Activated CD8-positive, alpha-beta T cell treated with anti-CD3 and anti-CD28 coated beads for 36 hours (primary cell): ENCODE data around the gene NR2F1-AS1. TPM values are rescaled to one million over a fixed set of nuclear protein-coding genes. Genes with fewer than 3 reads are reported as not detected.

Experiments
- ATAC-seq: fragments of 200-7000 bp; cut with Tn5 transposase; one replicate; pipeline ENCODE4 v1.10.0; 2021; ENCODE audit warnings: mild to moderate bottlenecking, moderate library complexity
- CTCF ChIA-PET: fragments of 350-600 bp; sonication (Branson Sonifier 250); formaldehyde crosslinking; loops from one replicate; lab custom pipeline; 2021; ENCODE audit warnings: antibody characterized with exemption; lab: Charles Lee
- POLR2A ChIA-PET: fragments of 350-600 bp; sonication (Branson Sonifier 250); formaldehyde crosslinking; loops from one replicate; lab custom pipeline; 2021; ENCODE audit warnings: antibody characterized with exemption; lab: Charles Lee
- DNase-seq: peaks from one replicate; pipeline ENCODE4 v3.0.0-alpha.2; 2020
- H3K27ac Mint-ChIP-seq: one replicate; pipeline ENCODE4 v1.8.0; 2021; ENCODE audit warnings: mild to moderate bottlenecking, mixed read lengths
- H3K27me3 Mint-ChIP-seq: one replicate; pipeline ENCODE4 v1.8.0; 2021; ENCODE audit warnings: mixed read lengths
- H3K36me3 Mint-ChIP-seq: one replicate; pipeline ENCODE4 v1.8.0; 2021; ENCODE audit warnings: low read depth, mixed read lengths
- H3K4me1 Mint-ChIP-seq: one replicate; pipeline ENCODE4 v1.8.0; 2021; ENCODE audit warnings: low read depth, mixed read lengths
- H3K4me3 Mint-ChIP-seq: one replicate; pipeline ENCODE4 v1.8.0; 2021; ENCODE audit warnings: mild to moderate bottlenecking, moderate library complexity, mixed read lengths
- H3K9me3 Mint-ChIP-seq: one replicate; pipeline ENCODE4 v1.8.0; 2021; ENCODE audit warnings: mixed read lengths
- intact Hi-C: fragments of 100-400 bp; cut with micrococcal nuclease; formaldehyde crosslinking; loops from one replicate; pipeline ENCODE4 v1.10.0; 2022
- total RNA-seq, 2 experiments: library from RNA; stranded (reverse); gene quantifications; one replicate each; pipeline ENCODE4 v1.2.3, GENCODE V29; 2021
- TF ChIP-seq, protein P1 (sequence below): fragments of 200-600 bp; IDR thresholded peaks from one replicate; pipeline ENCODE4 v1.8.0; 2022; ENCODE audit warnings: antibody characterized with exemption, mild to moderate bottlenecking

The NR2F1-AS1 gene
- total RNA-seq, 2 experiments from 2014 or later, result not detected

DNA sequence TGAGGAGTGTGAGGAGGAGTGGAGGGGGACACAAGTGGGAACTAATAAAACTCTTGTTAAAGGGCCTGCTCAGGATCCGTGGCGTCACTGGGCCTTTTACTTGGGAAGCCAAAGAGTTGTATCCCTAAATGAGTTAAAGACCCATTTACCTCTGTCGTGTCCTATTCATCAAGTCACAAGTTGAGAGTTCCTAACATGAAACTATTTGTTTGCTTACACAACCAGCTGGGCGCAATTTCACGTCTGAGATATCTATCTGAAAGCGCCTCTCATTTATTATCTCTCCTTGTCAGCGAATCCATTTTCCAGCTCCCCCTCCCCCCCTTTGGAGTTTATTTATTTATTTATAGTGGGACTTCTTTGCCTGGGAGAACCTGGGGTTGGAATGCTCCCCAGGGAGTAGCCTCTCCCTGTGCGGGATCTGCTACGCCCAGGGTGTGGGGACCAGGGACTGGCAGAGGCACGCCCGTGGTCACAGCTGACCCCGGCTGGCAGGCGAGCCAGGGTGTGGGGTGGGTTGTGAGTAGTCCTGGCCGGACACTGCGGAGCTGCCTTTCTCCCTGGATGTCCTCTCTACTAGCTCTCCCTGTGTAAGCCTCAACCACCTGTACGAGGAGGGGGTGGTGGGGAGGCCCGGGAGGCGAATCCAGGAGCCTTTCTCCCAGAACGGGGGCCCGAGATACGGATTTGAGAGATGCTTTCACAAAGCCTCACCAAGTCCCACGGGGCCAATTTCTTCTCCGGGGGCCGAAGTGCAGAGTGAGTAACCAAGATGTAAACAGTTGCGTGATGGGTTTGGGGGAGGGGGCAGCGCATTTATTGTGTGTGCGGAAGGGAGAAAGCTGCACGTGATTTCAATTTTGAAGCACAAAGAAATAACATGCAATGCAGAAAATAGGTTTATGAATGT is 17.3 kb upstream of the NR2F1-AS1 start:
- CTCF ChIA-PET, result interaction anchor here (1.2 to 1.9 kb wide), 5 partner anchors 9 to 203 kb away, joined by 3 to 6 read pairs (median 4); no protein-coding TSS in a partner anchor
- Mint-ChIP-seq H3K4me1 (peaks cover 10% of the 10 kb centered on the region), H3K36me3 (peaks cover 5% of the 10 kb centered on the region), H3K27ac (no peak overlapping the region), H3K9me3 (peaks cover 4% of the 10 kb centered on the region), H3K4me3 (no peak overlapping the region), H3K27me3 (peaks cover 56% of the 10 kb centered on the region)
- ATAC-seq, result no peak
- TF ChIP-seq, protein P1, sequence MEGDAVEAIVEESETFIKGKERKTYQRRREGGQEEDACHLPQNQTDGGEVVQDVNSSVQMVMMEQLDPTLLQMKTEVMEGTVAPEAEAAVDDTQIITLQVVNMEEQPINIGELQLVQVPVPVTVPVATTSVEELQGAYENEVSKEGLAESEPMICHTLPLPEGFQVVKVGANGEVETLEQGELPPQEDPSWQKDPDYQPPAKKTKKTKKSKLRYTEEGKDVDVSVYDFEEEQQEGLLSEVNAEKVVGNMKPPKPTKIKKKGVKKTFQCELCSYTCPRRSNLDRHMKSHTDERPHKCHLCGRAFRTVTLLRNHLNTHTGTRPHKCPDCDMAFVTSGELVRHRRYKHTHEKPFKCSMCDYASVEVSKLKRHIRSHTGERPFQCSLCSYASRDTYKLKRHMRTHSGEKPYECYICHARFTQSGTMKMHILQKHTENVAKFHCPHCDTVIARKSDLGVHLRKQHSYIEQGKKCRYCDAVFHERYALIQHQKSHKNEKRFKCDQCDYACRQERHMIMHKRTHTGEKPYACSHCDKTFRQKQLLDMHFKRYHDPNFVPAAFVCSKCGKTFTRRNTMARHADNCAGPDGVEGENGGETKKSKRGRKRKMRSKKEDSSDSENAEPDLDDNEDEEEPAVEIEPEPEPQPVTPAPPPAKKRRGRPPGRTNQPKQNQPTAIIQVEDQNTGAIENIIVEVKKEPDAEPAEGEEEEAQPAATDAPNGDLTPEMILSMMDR, result no peak
- DNase-seq, result no peak
- POLR2A ChIA-PET, result no interaction called here
- intact Hi-C loops, result no loop called here

DNA sequence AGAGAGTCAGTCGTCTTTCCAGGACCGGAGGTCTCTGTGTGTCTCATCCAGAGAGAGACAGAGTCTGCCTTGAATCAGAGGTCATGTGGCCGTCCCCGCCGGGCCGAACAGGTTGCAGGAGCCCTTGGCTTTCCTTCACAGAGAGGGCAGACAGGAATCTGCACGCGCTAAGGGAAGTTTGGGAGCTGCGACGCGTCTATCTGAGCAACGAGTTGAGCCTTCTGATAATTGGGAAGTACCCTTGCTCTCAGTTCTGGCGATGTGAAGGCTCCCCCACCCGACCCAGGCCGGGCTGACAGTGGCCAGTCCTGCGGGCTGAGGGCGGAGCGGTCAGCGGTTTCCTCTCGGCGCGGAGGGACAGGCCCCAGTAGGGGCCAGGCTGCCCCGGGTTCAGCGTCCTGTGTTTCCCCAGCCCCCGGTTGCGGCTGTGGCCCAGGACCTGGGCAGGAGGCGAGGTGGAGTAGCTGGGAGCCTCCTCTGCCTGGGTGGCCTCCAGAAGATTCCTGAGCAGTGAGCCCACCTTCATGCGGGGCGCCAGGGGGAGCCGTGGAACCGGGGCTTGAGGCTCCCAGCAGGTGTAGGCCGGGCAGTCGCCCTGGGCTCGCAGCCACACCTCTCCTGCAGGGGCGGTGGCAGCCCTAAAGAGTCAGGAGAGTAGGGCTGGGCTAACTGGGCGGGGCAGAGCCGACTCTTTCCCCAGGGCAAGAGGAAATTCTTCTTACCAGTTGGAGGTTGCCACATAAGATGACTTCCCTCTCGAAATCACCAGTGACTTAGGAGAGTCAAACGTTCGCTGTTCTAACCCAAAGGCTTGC is 15.9 kb upstream of the NR2F1-AS1 start:
- Mint-ChIP-seq H3K36me3 (peaks cover 5% of the 10 kb centered on the region), H3K4me3 (no peak overlapping the region), H3K4me1 (peaks cover 10% of the 10 kb centered on the region), H3K27ac (no peak overlapping the region), H3K27me3 (peaks cover 56% of the 10 kb centered on the region), H3K9me3 (peaks cover 4% of the 10 kb centered on the region)
- intact Hi-C loops, result no loop called here
- POLR2A ChIA-PET, result interaction anchor here (0.6 kb wide), 1 partner anchor 322 kb away, joined by 3 read pairs; no protein-coding TSS in a partner anchor
- TF ChIP-seq, protein P1, result no peak
- CTCF ChIA-PET, result interaction anchor here (1.5 to 1.7 kb wide), 2 partner anchors 21 to 25 kb away, joined by 3 to 4 read pairs; no protein-coding TSS in a partner anchor
- DNase-seq, result no peak
- peak; percentile 30 for ATAC-seq

DNA sequence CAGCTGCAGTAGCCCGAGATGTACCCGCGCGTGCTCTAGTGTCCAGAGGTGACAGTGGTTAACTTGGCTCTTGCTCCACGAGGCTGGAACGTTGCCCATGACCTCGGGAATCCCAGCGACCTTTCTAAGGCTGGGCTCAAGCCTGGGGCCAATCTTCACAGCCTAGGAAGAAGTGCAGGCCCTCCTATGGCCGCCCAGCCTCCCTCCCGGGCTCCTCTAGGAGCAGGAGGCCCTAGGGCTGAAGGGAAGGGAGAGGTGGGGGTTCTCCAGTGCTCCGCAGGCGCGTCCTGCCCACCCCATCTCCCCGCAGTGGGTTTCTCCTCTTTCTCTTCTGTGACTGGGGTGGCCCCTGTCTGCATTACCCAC is 15.3 kb upstream of the NR2F1-AS1 start:
- CTCF ChIA-PET, result interaction anchor here (1.0 to 1.5 kb wide), 3 partner anchors 10 to 205 kb away, joined by 3 to 9 read pairs (median 6); no protein-coding TSS in a partner anchor
- ATAC-seq (no peak), DNase-seq (no peak)
- intact Hi-C loops, result no loop called here
- H3K27me3 Mint-ChIP-seq, result peaks cover 60% of the 10 kb centered on the region
- no peak overlapping the region for H3K4me3 Mint-ChIP-seq
- H3K9me3 Mint-ChIP-seq, result peaks cover 4% of the 10 kb centered on the region
- peaks cover 10% of the 10 kb centered on the region for H3K4me1 Mint-ChIP-seq
- POLR2A ChIA-PET, result no interaction called here
- TF ChIP-seq, protein P1, result no peak
- H3K36me3 Mint-ChIP-seq, result peaks cover 5% of the 10 kb centered on the region
- no peak overlapping the region for H3K27ac Mint-ChIP-seq

DNA sequence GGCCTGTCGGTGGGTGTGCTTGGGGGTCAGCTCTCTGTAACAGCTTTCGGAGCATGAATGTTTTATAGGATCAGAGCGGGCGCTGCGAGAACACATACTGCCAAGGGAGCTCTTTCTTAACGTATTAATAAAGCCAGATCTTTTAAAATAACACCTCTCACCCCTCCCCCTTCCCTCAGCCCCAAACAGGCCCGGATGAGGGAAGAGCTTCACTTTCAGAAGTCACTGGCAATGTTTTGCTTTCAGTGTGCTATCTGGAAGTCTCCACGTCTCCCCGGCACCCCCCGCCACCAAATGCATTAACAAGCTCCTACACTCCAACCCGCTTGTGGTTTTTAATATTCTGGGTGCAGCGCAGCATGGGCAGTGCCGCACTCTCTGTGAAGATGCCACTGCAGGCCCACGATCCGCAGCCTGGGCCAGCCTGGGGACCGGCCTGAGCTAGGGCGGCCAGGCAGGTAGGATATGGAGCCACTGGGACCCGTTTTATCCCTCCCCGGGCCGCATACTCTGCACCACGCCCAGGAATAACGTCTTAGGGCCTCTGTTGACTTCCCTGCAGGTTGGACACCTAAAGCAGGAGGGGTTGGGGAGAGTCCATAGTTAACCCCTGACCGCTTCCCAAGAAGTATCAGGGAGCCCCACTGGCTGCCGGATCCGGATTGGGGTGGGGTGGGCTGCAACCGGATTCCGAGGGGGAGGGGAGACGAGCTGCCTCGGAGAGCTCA is 14.6 kb upstream of the NR2F1-AS1 start:
- Mint-ChIP-seq H3K9me3 (peaks cover 4% of the 10 kb centered on the region), H3K27me3 (peaks cover 63% of the 10 kb centered on the region), H3K4me3 (no peak overlapping the region), H3K4me1 (peaks cover 10% of the 10 kb centered on the region), H3K36me3 (peaks cover 5% of the 10 kb centered on the region), H3K27ac (no peak overlapping the region)
- intact Hi-C loops, result no loop called here
- POLR2A ChIA-PET, result interaction anchor here (1.0 kb wide), 1 partner anchor 297 kb away, joined by 3 read pairs; no protein-coding TSS in a partner anchor
- ATAC-seq (no peak), DNase-seq (no peak)
- TF ChIP-seq, protein P1, result no peak
- CTCF ChIA-PET, result interaction anchor here (1.0 to 1.5 kb wide), 5 partner anchors 9 to 205 kb away, joined by 3 to 9 read pairs (median 4); no protein-coding TSS in a partner anchor
